Upper lobe of left lung (tissue), 6 donors: ENCODE measurements around the gene ATL2. TPM values are rescaled to one million over a fixed set of nuclear protein-coding genes. Genes with fewer than 3 reads are reported as not detected.

Experiments used
- ATAC-seq, 2 donors: fragments of 200-7000 bp; cut with Tn5 transposase; one replicate each; pipeline ENCODE4 v1.9.1; 2022; ENCODE audit warnings: mild to moderate bottlenecking in 2 of 2, moderate library complexity in 2 of 2; ENCODE audit not compliant: low FRiP score in 2 of 2
- DNase-seq, 2 donors: peaks; one replicate each; pipeline ENCODE4 v3.0.0-alpha.2; 2019 to 2020
- H3K27ac ChIP-seq, 4 donors: fragments of 200-600 bp; sonication (generic); one replicate each; pipeline ENCODE4 v1.5.1; 2016 to 2019
- H3K27me3 ChIP-seq, 4 donors: fragments of 200-600 bp; sonication (generic); one replicate each; pipeline ENCODE4 v1.5.1; 2017 to 2019
- H3K36me3 ChIP-seq, 4 donors: fragments of 200-600 bp; sonication (generic); one replicate each; pipeline ENCODE4 v1.5.1; 2016 to 2019
- H3K4me1 ChIP-seq, 4 donors: fragments of 200-600 bp; sonication (generic); one replicate each; pipeline ENCODE4 v1.5.1; 2018 to 2019
- H3K4me3 ChIP-seq, 4 donors: fragments of 200-600 bp; sonication (generic); one replicate each; pipeline ENCODE4 v1.5.1; 2017 to 2019; ENCODE audit warnings: mild to moderate bottlenecking in 2 of 4, moderate library complexity in 1 of 4
- H3K9me3 ChIP-seq, 4 donors: fragments of 200-600 bp; sonication (generic); one replicate each; pipeline ENCODE4 v1.5.1; 2018 to 2019
- CTCF ChIP-seq, 6 experiments: fragments of 450-650 bp in 4 of 6; fragments of 200-600 bp in 2 of 6; sonication (generic) in 2 of 6; IDR thresholded peaks; one replicate each; pipeline ENCODE4 v1.5.1; 2016 to 2019; ENCODE audit warnings: antibody characterized with exemption in 6 of 6
- EP300 ChIP-seq, 4 donors: sonication (generic); formaldehyde crosslinking; IDR thresholded peaks; one replicate each; pipeline ENCODE4 v1.5.1; 2017; ENCODE audit warnings: antibody characterized with exemption in 4 of 4, control low read depth in 2 of 4
- POLR2A ChIP-seq, 4 donors: fragments of 450-650 bp; IDR thresholded peaks; one replicate each; pipeline ENCODE4 v1.5.1; 2016 to 2017; ENCODE audit warnings: antibody characterized with exemption in 4 of 4, mild to moderate bottlenecking in 2 of 4
- POLR2AphosphoS5 ChIP-seq, 2 donors: sonication (generic); formaldehyde crosslinking; IDR thresholded peaks; one replicate each; pipeline ENCODE4 v1.5.1; 2017; ENCODE audit warnings: antibody characterized with exemption in 2 of 2
- WGBS, 2 donors: methylation state at CpG; one replicate each; pipeline ENCODE4 v1.1.5; 2017 to 2018; 5-methylcytosine and 5-hydroxymethylcytosine counted together
- total RNA-seq, 6 donors: library from RNA; depleted of rRNA in 4 of 6; stranded (reverse); fragments of >200 nt in 4 of 6; gene quantifications; one replicate each; pipeline versions ENCODE4 v1.1.0 to v1.2.1, GENCODE V29; 2016 to 2021
- donor health status: DM: no; HTN: no; CAD: no; lungs with moderate emphysema.
- donor health status: DM: no; HTN: yes; CAD: no; lungs with severe emphysema.

ATL2 gene
- total RNA-seq, 6 donors from 2014 or later, result 43.9 to 150 (median 68.1) TPM

GRCh38 chr2:38268691-38269327 is 108.3 kb downstream of the ATL2 start:
- no peak overlapping the region for H3K27ac ChIP-seq
- TF ChIP-seq CTCF (IDR thresholded peaks at IDR 0.05), result no peak
- no peak for TF ChIP-seq EP300 (IDR thresholded peaks at IDR 0.05)
- TF ChIP-seq POLR2AphosphoS5 (IDR thresholded peaks at IDR 0.05), result no peak
- TF ChIP-seq POLR2A (IDR thresholded peaks at IDR 0.05), result no peak
- ATAC-seq, result no peak

GRCh38 chr2:38268001-38268400 is 109.1 kb downstream of the ATL2 start:
- Histone ChIP-seq H3K4me3 (no peak overlapping the region), H3K27me3 (no peaks in the 10 kb centered on the region), H3K4me1 (no peaks in the 10 kb centered on the region), H3K27ac (no peak overlapping the region), H3K9me3 (no peaks in the 10 kb centered on the region), H3K36me3 (no peaks in the 10 kb centered on the region)
- 97 to 100% methylated on average over 2 of the region's 2 CpGs for WGBS, 2 donors
- ATAC-seq, result no peak
- TF ChIP-seq EP300 (IDR thresholded peaks at IDR 0.05) (no peak), POLR2A (IDR thresholded peaks at IDR 0.05) (no peak), CTCF (IDR thresholded peaks at IDR 0.05) (no peak), POLR2AphosphoS5 (IDR thresholded peaks at IDR 0.05) (no peak)
- DNase-seq, result no peak

More at GRCh38 chr2:38268691-38269327, 108.3 kb downstream of the ATL2 start:
- Histone ChIP-seq H3K4me3 (no peak overlapping the region), H3K4me1 (no peaks in the 10 kb centered on the region), H3K9me3 (no peaks in the 10 kb centered on the region), H3K36me3 (no peaks in the 10 kb centered on the region), H3K27me3 (no peaks in the 10 kb centered on the region)
- no peak for DNase-seq
- WGBS, 2 donors, result 91 to 93% methylated on average over 3 of the region's 3 CpGs

GRCh38 chr2:38267270-38267925 is 109.7 kb downstream of the ATL2 start:
- Histone ChIP-seq H3K4me1 (no peaks in the 10 kb centered on the region), H3K27me3 (no peaks in the 10 kb centered on the region), H3K4me3 (no peak overlapping the region), H3K9me3 (no peaks in the 10 kb centered on the region), H3K27ac (no peak overlapping the region), H3K36me3 (no peaks in the 10 kb centered on the region)
- ATAC-seq (peak in 1 of 2 donors; percentile 59), DNase-seq (no peak)
- 90 to 95% methylated on average over 4 of the region's 4 CpGs for WGBS, 2 donors
- TF ChIP-seq EP300 (IDR thresholded peaks at IDR 0.05) (no peak), POLR2A (IDR thresholded peaks at IDR 0.05) (no peak), CTCF (IDR thresholded peaks at IDR 0.05) (no peak), POLR2AphosphoS5 (IDR thresholded peaks at IDR 0.05) (no peak)

GRCh38 chr2:38266382-38267061 is 110.6 kb downstream of the ATL2 start:
- WGBS, 2 donors, result 74 to 75% methylated on average over 3 of the region's 3 CpGs
- no peak for TF ChIP-seq CTCF (IDR thresholded peaks at IDR 0.05)
- TF ChIP-seq EP300 (IDR thresholded peaks at IDR 0.05), result no peak
- TF ChIP-seq POLR2AphosphoS5 (IDR thresholded peaks at IDR 0.05), result peak in 1 of 2 donors; percentile 16
- no peak for ATAC-seq
- Histone ChIP-seq H3K36me3 (no peaks in the 10 kb centered on the region), H3K4me3 (no peak overlapping the region), H3K27ac (no peak overlapping the region), H3K4me1 (no peaks in the 10 kb centered on the region), H3K9me3 (no peaks in the 10 kb centered on the region), H3K27me3 (no peaks in the 10 kb centered on the region)
- no peak for DNase-seq
